Progenitor cell of endocrine pancreas (in vitro differentiated cells): ENCODE data around the gene PTH2. TPM values are rescaled to one million over a fixed set of nuclear protein-coding genes. Genes with fewer than 3 reads are reported as not detected.

Experiments
- DNase-seq: peaks from one replicate; pipeline ENCODE4 v3.0.0; 2021; ENCODE audit warnings: low spot score; ENCODE audit not compliant: unreplicated experiment
- H3K27ac Mint-ChIP-seq: 2 replicates; pipeline ENCODE4 v1.8.0; 2021; ENCODE audit warnings: mild to moderate bottlenecking, moderate library complexity, mixed read lengths
- H3K27me3 Mint-ChIP-seq: 2 replicates; pipeline ENCODE4 v1.8.0; 2021; ENCODE audit warnings: mixed read lengths
- H3K36me3 Mint-ChIP-seq: 2 replicates; pipeline ENCODE4 v1.8.0; 2022; ENCODE audit warnings: mixed read lengths; ENCODE audit not compliant: insufficient read depth
- H3K4me1 Mint-ChIP-seq: 2 replicates; pipeline ENCODE4 v1.8.0; 2021; ENCODE audit warnings: low read depth, mixed read lengths
- H3K4me3 Mint-ChIP-seq: 2 replicates; pipeline ENCODE4 v1.8.0; 2021; ENCODE audit warnings: low read depth, mild to moderate bottlenecking, moderate library complexity, mixed read lengths
- H3K9me3 Mint-ChIP-seq: 2 replicates; pipeline ENCODE4 v1.8.0; 2021; ENCODE audit warnings: low read depth, mixed read lengths
- CTCF ChIP-seq: fragments of 200-600 bp; sonication (generic); IDR thresholded peaks from one replicate; pipeline ENCODE4 v1.5.0; 2021; ENCODE audit warnings: antibody characterized with exemption, mild to moderate bottlenecking; ENCODE audit not compliant: unreplicated experiment
- total RNA-seq: library from RNA; stranded (reverse); gene quantifications from 2 replicates; pipeline ENCODE4 v1.2.1, GENCODE V29; 2021

The PTH2 gene
- total RNA-seq, 1 donor from 2014 or later: not detected

GRCh38 chr19:49419173-49419572, 4.1 kb downstream of the PTH2 start:
- no peak for TF ChIP-seq CTCF
- peaks cover 79% of the 10 kb centered on the region for H3K27me3 Mint-ChIP-seq
- H3K27ac Mint-ChIP-seq: no peak overlapping the region
- no peak for DNase-seq
- peaks cover 1% of the 10 kb centered on the region for H3K4me1 Mint-ChIP-seq
- H3K36me3 Mint-ChIP-seq: no peaks in the 10 kb centered on the region
- H3K4me3 Mint-ChIP-seq: no peak overlapping the region
- H3K9me3 Mint-ChIP-seq: no peaks in the 10 kb centered on the region

GRCh38 chr19:49418511-49418910, 4.7 kb downstream of the PTH2 start:
- Mint-ChIP-seq H3K4me1 (no peaks in the 10 kb centered on the region), H3K4me3 (no peak overlapping the region), H3K27ac (no peak overlapping the region), H3K27me3 (peaks cover 79% of the 10 kb centered on the region), H3K9me3 (no peaks in the 10 kb centered on the region), H3K36me3 (no peaks in the 10 kb centered on the region)
- DNase-seq: no peak
- TF ChIP-seq CTCF: no peak

GRCh38 chr19:49417088-49417487, 6.2 kb downstream of the PTH2 start:
- H3K27ac Mint-ChIP-seq: no peak overlapping the region
- no peaks in the 10 kb centered on the region for H3K36me3 Mint-ChIP-seq
- no peak for TF ChIP-seq CTCF
- H3K4me3 Mint-ChIP-seq: no peak overlapping the region
- peaks cover 81% of the 10 kb centered on the region for H3K27me3 Mint-ChIP-seq
- no peaks in the 10 kb centered on the region for H3K9me3 Mint-ChIP-seq
- H3K4me1 Mint-ChIP-seq: no peaks in the 10 kb centered on the region
- DNase-seq: no peak

- TF ChIP-seq CTCF: no peak
- no peak overlapping the region for H3K4me3 Mint-ChIP-seq
- no peaks in the 10 kb centered on the region for H3K36me3 Mint-ChIP-seq
- no peak overlapping the region for H3K27ac Mint-ChIP-seq
- H3K9me3 Mint-ChIP-seq: no peaks in the 10 kb centered on the region
- no peaks in the 10 kb centered on the region for H3K4me1 Mint-ChIP-seq
- no peak for DNase-seq
- H3K27me3 Mint-ChIP-seq: peaks cover 78% of the 10 kb centered on the region
Measured at GRCh38 chr19:49415810-49416200, 7.4 kb downstream of the PTH2 start.

GRCh38 chr19:49415102-49415809, 8.0 kb downstream of the PTH2 start:
- Mint-ChIP-seq H3K27ac (no peak overlapping the region), H3K4me1 (no peaks in the 10 kb centered on the region), H3K36me3 (no peaks in the 10 kb centered on the region), H3K4me3 (no peak overlapping the region), H3K27me3 (peaks cover 73% of the 10 kb centered on the region), H3K9me3 (no peaks in the 10 kb centered on the region)
- no peak for DNase-seq
- TF ChIP-seq CTCF: no peak
